Measurements from ENCODE around the gene ZNFX1.

Gene ZNFX1

GRCh38 chr20:49320460-49320859 is 42.6 kb upstream of the ZNFX1 start:
- H2AK5ac ChIP-seq (ENCODE audit: low read length, severe bottlenecking): no peak overlapping the region
- H3K27ac ChIP-seq (ENCODE audit: low read length, poor library complexity, severe bottlenecking): no peak overlapping the region
- H4K91ac ChIP-seq (ENCODE audit: low read length): no peak overlapping the region
- H3K9ac ChIP-seq (ENCODE audit: low read length): no peak overlapping the region
- H3K4me1 ChIP-seq (ENCODE audit: control insufficient read depth, insufficient read depth, low read depth, low read length): peaks cover 12% of the 10 kb centered on the region
- no peaks in the 10 kb centered on the region for H3K36me3 ChIP-seq (ENCODE audit: control insufficient read depth in 1 of 2, insufficient read depth in 2 of 2, low read depth in 1 of 2, low read length in 2 of 2)
- WGBS: 0% methylated on average over 1 of the region's 1 CpG
- no peak overlapping the region for H2AFZ ChIP-seq (ENCODE audit: low read depth, low read length)
- no peak overlapping the region for H3K4me2 ChIP-seq (ENCODE audit: low read length, poor library complexity, severe bottlenecking)
- H3K9me3 ChIP-seq (ENCODE audit: control insufficient read depth, low read length): no peaks in the 10 kb centered on the region
- peak; percentile 62 for DNase-seq
- H3K4ac ChIP-seq (ENCODE audit: low read depth in 1 of 2, low read length in 2 of 2): no peak overlapping the region
- H3K27me3 ChIP-seq (ENCODE audit: control insufficient read depth in 1 of 2, insufficient read depth in 1 of 2, low read length in 2 of 2): peaks cover 64 to 71% of the 10 kb centered on the region in 2 experiments
- H3K14ac ChIP-seq (ENCODE audit: low read length in 2 of 2): no peak overlapping the region
- no peak overlapping the region for H4K8ac ChIP-seq (ENCODE audit: low read length)
- H2BK5ac ChIP-seq (ENCODE audit: low read depth, low read length, poor library complexity, severe bottlenecking): no peak overlapping the region
- no peak overlapping the region for H2BK120ac ChIP-seq (ENCODE audit: low read depth, low read length)
- no peak overlapping the region for H2BK12ac ChIP-seq (ENCODE audit: low read length in 2 of 2)
- H2BK15ac ChIP-seq (ENCODE audit: low read depth, poor library complexity, severe bottlenecking): no peak overlapping the region
- no peak overlapping the region for H3K4me3 ChIP-seq (ENCODE audit: insufficient read depth in 1 of 2, low read depth in 1 of 2, low read length in 2 of 2)
- no peak overlapping the region for H3K23ac ChIP-seq (ENCODE audit: low read length in 2 of 2)
- no peaks in the 10 kb centered on the region for H3K79me1 ChIP-seq (replicated peaks; ENCODE audit: low read length, poor library complexity, severe bottlenecking)
- H3K18ac ChIP-seq (ENCODE audit: low read depth in 1 of 2, low read length in 2 of 2): no peak overlapping the region

DNA sequence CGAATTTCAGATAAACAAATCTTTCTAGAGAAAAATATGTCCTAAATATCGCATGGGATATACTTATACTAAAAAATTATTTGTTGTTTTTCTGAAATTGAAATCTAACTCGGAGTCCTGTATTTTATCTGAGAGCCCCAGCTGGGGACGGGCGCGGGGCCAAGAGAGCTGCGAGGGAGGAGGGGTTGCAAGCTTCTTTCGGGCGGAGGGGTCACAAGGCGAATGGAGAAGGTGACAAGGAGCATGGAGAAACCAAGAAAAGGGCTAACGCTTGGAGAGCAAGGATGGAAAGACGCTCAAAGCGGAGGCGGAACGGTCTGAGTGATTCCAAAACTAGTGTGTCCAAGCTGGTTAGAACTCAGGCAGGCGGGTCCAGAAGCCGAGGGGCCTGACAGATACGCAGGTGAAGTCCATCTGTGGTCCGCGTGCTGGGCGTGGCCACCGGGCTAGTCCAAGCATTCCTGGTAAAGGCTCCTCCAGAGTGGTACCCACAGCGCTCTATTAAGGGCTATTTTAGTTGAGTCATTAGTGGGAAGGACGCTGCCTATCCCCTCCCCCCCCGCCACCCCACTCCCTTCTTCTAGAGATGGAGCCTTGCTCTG is 41.5 kb upstream of the ZNFX1 start:
- Histone ChIP-seq H3K4me1 (ENCODE audit: control insufficient read depth, insufficient read depth, low read depth, low read length) (peaks cover 12% of the 10 kb centered on the region), H3K9me3 (ENCODE audit: control insufficient read depth, low read length) (no peaks in the 10 kb centered on the region), H4K8ac (ENCODE audit: low read length) (no peak overlapping the region), H3K27me3 (ENCODE audit: control insufficient read depth in 1 of 2, insufficient read depth in 1 of 2, low read length in 2 of 2) (peaks cover 56 to 70% of the 10 kb centered on the region in 2 experiments), H2BK12ac (ENCODE audit: low read length in 2 of 2) (no peak overlapping the region), H3K36me3 (ENCODE audit: control insufficient read depth in 1 of 2, insufficient read depth in 2 of 2, low read depth in 1 of 2, low read length in 2 of 2) (no peaks in the 10 kb centered on the region), H4K91ac (ENCODE audit: low read length) (no peak overlapping the region), H3K4me3 (ENCODE audit: insufficient read depth in 1 of 2, low read depth in 1 of 2, low read length in 2 of 2) (peak overlapping the region in 1 of 2 experiments; percentile 69), H3K4ac (ENCODE audit: low read depth in 1 of 2, low read length in 2 of 2) (no peak overlapping the region), H3K18ac (ENCODE audit: low read depth in 1 of 2, low read length in 2 of 2) (no peak overlapping the region), H3K4me2 (ENCODE audit: low read length, poor library complexity, severe bottlenecking) (no peak overlapping the region), H2BK15ac (ENCODE audit: low read depth, poor library complexity, severe bottlenecking) (no peak overlapping the region), H2AFZ (ENCODE audit: low read depth, low read length) (no peak overlapping the region), H2AK5ac (ENCODE audit: low read length, severe bottlenecking) (no peak overlapping the region), H3K27ac (ENCODE audit: low read length, poor library complexity, severe bottlenecking) (no peak overlapping the region), H2BK5ac (ENCODE audit: low read depth, low read length, poor library complexity, severe bottlenecking) (no peak overlapping the region), H3K14ac (ENCODE audit: low read length in 2 of 2) (no peak overlapping the region), H3K9ac (ENCODE audit: low read length) (no peak overlapping the region), H3K79me1 (replicated peaks; ENCODE audit: low read length, poor library complexity, severe bottlenecking) (no peaks in the 10 kb centered on the region), H3K23ac (ENCODE audit: low read length in 2 of 2) (peak overlapping the region in 1 of 2 experiments; percentile 35), H2BK120ac (ENCODE audit: low read depth, low read length) (no peak overlapping the region)
- DNase-seq: no peak
- WGBS: 38% methylated on average over 23 of the region's 25 CpGs

- Histone ChIP-seq H3K4me3 (ENCODE audit: insufficient read depth in 1 of 2, low read depth in 1 of 2, low read length in 2 of 2) (peak overlapping the region in 1 of 2 experiments; percentile 69), H3K79me1 (replicated peaks; ENCODE audit: low read length, poor library complexity, severe bottlenecking) (no peaks in the 10 kb centered on the region), H3K27me3 (ENCODE audit: control insufficient read depth in 1 of 2, insufficient read depth in 1 of 2, low read length in 2 of 2) (peaks cover 59 to 74% of the 10 kb centered on the region in 2 experiments), H3K14ac (ENCODE audit: low read length in 2 of 2) (no peak overlapping the region), H3K36me3 (ENCODE audit: control insufficient read depth in 1 of 2, insufficient read depth in 2 of 2, low read depth in 1 of 2, low read length in 2 of 2) (no peaks in the 10 kb centered on the region), H3K18ac (ENCODE audit: low read depth in 1 of 2, low read length in 2 of 2) (no peak overlapping the region), H3K4me2 (ENCODE audit: low read length, poor library complexity, severe bottlenecking) (peak overlapping the region; percentile 36), H2BK15ac (ENCODE audit: low read depth, poor library complexity, severe bottlenecking) (no peak overlapping the region), H3K9ac (ENCODE audit: low read length) (no peak overlapping the region), H3K23ac (ENCODE audit: low read length in 2 of 2) (peak overlapping the region in 1 of 2 experiments; percentile 48), H2BK120ac (ENCODE audit: low read depth, low read length) (no peak overlapping the region), H3K4ac (ENCODE audit: low read depth in 1 of 2, low read length in 2 of 2) (peak overlapping the region in 1 of 2 experiments; percentile 47), H3K27ac (ENCODE audit: low read length, poor library complexity, severe bottlenecking) (no peak overlapping the region), H3K4me1 (ENCODE audit: control insufficient read depth, insufficient read depth, low read depth, low read length) (peaks cover 12% of the 10 kb centered on the region), H4K91ac (ENCODE audit: low read length) (no peak overlapping the region), H2BK12ac (ENCODE audit: low read length in 2 of 2) (no peak overlapping the region), H2AFZ (ENCODE audit: low read depth, low read length) (peak overlapping the region; percentile 5), H3K9me3 (ENCODE audit: control insufficient read depth, low read length) (no peaks in the 10 kb centered on the region), H2BK5ac (ENCODE audit: low read depth, low read length, poor library complexity, severe bottlenecking) (no peak overlapping the region), H4K8ac (ENCODE audit: low read length) (no peak overlapping the region), H2AK5ac (ENCODE audit: low read length, severe bottlenecking) (no peak overlapping the region)
- no peak for DNase-seq
- WGBS: 4% methylated on average over 57 of the region's 70 CpGs
These were observed 40.8 kb upstream of the ZNFX1 start for GRCh38 chr20:49318430-49319207.

- no peak overlapping the region for H2BK120ac ChIP-seq (ENCODE audit: low read depth, low read length)
- H3K18ac ChIP-seq (ENCODE audit: low read depth in 1 of 2, low read length in 2 of 2): no peak overlapping the region
- H3K4me1 ChIP-seq (ENCODE audit: control insufficient read depth, insufficient read depth, low read depth, low read length): peaks cover 11% of the 10 kb centered on the region
- H2AK5ac ChIP-seq (ENCODE audit: low read length, severe bottlenecking): no peak overlapping the region
- no peaks in the 10 kb centered on the region for H3K9me3 ChIP-seq (ENCODE audit: control insufficient read depth, low read length)
- H3K79me1 ChIP-seq (replicated peaks; ENCODE audit: low read length, poor library complexity, severe bottlenecking): no peaks in the 10 kb centered on the region
- H2AFZ ChIP-seq (ENCODE audit: low read depth, low read length): peak overlapping the region; percentile 5
- no peak overlapping the region for H3K14ac ChIP-seq (ENCODE audit: low read length in 2 of 2)
- no peaks in the 10 kb centered on the region for H3K36me3 ChIP-seq (ENCODE audit: control insufficient read depth in 1 of 2, insufficient read depth in 2 of 2, low read depth in 1 of 2, low read length in 2 of 2)
- peak overlapping the region in 1 of 2 experiments; percentile 48 for H3K23ac ChIP-seq (ENCODE audit: low read length in 2 of 2)
- H4K91ac ChIP-seq (ENCODE audit: low read length): no peak overlapping the region
- peaks cover 65 to 79% of the 10 kb centered on the region in 2 experiments for H3K27me3 ChIP-seq (ENCODE audit: control insufficient read depth in 1 of 2, insufficient read depth in 1 of 2, low read length in 2 of 2)
- no peak overlapping the region for H3K27ac ChIP-seq (ENCODE audit: low read length, poor library complexity, severe bottlenecking)
- no peak for DNase-seq
- no peak overlapping the region for H2BK5ac ChIP-seq (ENCODE audit: low read depth, low read length, poor library complexity, severe bottlenecking)
- H3K4ac ChIP-seq (ENCODE audit: low read depth in 1 of 2, low read length in 2 of 2): no peak overlapping the region
- H2BK15ac ChIP-seq (ENCODE audit: low read depth, poor library complexity, severe bottlenecking): no peak overlapping the region
- peak overlapping the region in 1 of 2 experiments; percentile 69 for H3K4me3 ChIP-seq (ENCODE audit: insufficient read depth in 1 of 2, low read depth in 1 of 2, low read length in 2 of 2)
- no peak overlapping the region for H3K9ac ChIP-seq (ENCODE audit: low read length)
- no peak overlapping the region for H4K8ac ChIP-seq (ENCODE audit: low read length)
- H3K4me2 ChIP-seq (ENCODE audit: low read length, poor library complexity, severe bottlenecking): peak overlapping the region; percentile 36
- H2BK12ac ChIP-seq (ENCODE audit: low read length in 2 of 2): no peak overlapping the region
- 10% methylated on average over 21 of the region's 23 CpGs for WGBS
These were observed 40.2 kb upstream of the ZNFX1 start for GRCh38 chr20:49318091-49318429.

Data from mesenchymal stem cell (in vitro differentiated cells and primary cell).